ENCODE data around the gene TAS1R2.

TAS1R2 gene

DNA sequence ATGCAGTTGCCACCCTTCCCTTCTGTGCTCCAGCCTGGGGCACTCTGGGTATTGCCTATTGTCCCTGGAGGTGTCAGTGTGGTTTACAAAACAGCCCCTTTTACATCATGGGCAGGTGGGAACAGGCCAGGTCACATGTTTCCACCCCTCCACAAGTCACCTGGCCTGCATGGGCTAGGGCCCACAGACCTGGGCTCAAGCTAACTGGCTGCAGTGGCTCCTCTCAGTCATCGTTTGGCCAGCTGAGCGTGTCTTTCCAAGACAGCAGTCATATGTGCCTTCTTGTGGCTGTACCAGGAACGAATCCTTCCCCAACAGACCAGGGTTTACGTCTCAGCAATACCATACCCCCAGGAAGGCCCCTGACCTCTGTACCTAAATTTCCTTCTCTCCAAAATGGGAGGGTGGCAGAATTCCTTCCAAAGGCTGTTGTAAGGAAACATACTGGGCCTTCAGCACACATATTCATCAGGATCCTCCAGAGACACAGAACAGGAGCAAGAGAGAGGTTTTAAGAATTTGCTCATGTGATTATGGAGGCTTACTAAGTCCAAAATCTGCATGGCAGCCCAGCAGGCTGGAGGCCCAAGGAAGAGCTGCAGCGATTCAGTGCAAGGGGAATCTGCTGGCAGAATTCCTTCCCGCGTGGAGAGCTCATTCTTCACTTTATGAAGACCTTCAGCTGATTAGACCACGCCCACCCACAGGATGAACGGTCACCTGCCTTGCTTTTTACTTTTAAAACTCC is 10.6 kb upstream of the TAS1R2 start:
- TF ChIP-seq CTCF (conservative IDR thresholded peaks at IDR 0.05; ENCODE audit: low read depth, low read length) = no peak
- no peak for DNase-seq (ENCODE audit: low read depth)
- no peak overlapping the region for H3K4me3 ChIP-seq (ENCODE audit: low read depth, low read length)

- no peak for DNase-seq (ENCODE audit: low read depth)
- H3K4me3 ChIP-seq (ENCODE audit: low read depth, low read length) = no peak overlapping the region
- no peak for TF ChIP-seq CTCF (conservative IDR thresholded peaks at IDR 0.05; ENCODE audit: low read depth, low read length)
Observed at GRCh38 chr1:18868801-18869424, 9.5 kb upstream of the TAS1R2 start.

GRCh38 chr1:18868354-18868753 is 8.9 kb upstream of the TAS1R2 start:
- no peak for TF ChIP-seq CTCF (conservative IDR thresholded peaks at IDR 0.05; ENCODE audit: low read depth, low read length)
- no peak for DNase-seq (ENCODE audit: low read depth)
- H3K4me3 ChIP-seq (ENCODE audit: low read depth, low read length) = no peak overlapping the region

DNA sequence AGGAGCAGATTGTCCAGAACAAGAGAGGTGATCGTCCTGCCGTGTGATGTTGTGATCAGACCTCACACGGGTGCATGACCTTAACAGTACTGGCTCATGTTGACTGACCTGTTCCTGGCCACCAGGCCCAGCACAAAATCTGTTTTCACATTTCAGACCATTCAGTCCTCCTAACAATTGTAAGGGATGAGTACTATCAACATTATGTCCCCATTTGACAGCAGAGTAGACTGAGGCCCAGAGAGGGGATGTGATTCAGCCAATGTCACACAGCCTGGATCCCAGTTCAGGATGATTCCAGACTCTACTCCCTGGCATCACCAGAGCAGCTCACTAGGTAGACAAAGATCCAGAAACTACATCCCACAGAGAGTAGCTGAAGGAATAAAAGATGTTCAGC is 7.4 kb upstream of the TAS1R2 start:
- TF ChIP-seq CTCF (conservative IDR thresholded peaks at IDR 0.05; ENCODE audit: low read depth, low read length) = no peak
- no peak for DNase-seq (ENCODE audit: low read depth)
- no peak overlapping the region for H3K4me3 ChIP-seq (ENCODE audit: low read depth, low read length)

GRCh38 chr1:18866314-18866713 is 6.9 kb upstream of the TAS1R2 start:
- DNase-seq (ENCODE audit: low read depth) = no peak
- TF ChIP-seq CTCF (conservative IDR thresholded peaks at IDR 0.05; ENCODE audit: low read depth, low read length) = no peak
- H3K4me3 ChIP-seq (ENCODE audit: low read depth, low read length) = no peak overlapping the region

- H3K4me3 ChIP-seq (ENCODE audit: low read depth, low read length) = no peak overlapping the region
- no peak for DNase-seq (ENCODE audit: low read depth)
- no peak for TF ChIP-seq CTCF (conservative IDR thresholded peaks at IDR 0.05; ENCODE audit: low read depth, low read length)
Observed at GRCh38 chr1:18865176-18865575, 5.7 kb upstream of the TAS1R2 start.

DNA sequence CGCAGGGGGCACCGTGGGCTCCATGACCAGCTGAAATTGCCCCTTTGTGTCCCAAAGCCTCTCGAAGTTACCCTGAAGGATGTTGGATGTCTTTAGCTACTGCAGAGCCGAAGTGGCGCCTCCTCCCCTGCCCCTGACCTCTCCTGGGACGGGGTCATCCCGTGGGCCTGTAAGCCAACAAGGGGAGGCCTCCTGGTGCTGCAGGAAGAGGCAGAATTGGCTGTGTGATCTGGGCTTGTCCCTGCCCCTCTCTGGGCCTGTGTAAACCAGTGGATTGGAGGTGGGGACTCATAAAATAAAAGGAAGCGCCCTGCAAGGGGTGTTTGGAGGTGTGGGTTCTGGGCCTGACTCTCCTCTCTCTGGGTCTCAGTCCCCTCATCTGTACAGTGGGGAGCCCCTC is 2.1 kb upstream of the TAS1R2 start:
- DNase-seq (ENCODE audit: low read depth) = no peak
- TF ChIP-seq CTCF (conservative IDR thresholded peaks at IDR 0.05; ENCODE audit: low read depth, low read length) = no peak
- H3K4me3 ChIP-seq (ENCODE audit: low read depth, low read length) = no peak overlapping the region

All from choroid plexus epithelial cell (primary cell).